ELR (cell line): ENCODE data around the gene COL9A3.
A peak's percentile ranks its signal among the peaks of the same experiment; 100 is the strongest.

Source experiments
- DNase-seq: peaks from one replicate; pipeline ENCODE4 v3.0.0-alpha.2; 2015; ENCODE audit warnings: low read depth

The COL9A3 gene

DNA sequence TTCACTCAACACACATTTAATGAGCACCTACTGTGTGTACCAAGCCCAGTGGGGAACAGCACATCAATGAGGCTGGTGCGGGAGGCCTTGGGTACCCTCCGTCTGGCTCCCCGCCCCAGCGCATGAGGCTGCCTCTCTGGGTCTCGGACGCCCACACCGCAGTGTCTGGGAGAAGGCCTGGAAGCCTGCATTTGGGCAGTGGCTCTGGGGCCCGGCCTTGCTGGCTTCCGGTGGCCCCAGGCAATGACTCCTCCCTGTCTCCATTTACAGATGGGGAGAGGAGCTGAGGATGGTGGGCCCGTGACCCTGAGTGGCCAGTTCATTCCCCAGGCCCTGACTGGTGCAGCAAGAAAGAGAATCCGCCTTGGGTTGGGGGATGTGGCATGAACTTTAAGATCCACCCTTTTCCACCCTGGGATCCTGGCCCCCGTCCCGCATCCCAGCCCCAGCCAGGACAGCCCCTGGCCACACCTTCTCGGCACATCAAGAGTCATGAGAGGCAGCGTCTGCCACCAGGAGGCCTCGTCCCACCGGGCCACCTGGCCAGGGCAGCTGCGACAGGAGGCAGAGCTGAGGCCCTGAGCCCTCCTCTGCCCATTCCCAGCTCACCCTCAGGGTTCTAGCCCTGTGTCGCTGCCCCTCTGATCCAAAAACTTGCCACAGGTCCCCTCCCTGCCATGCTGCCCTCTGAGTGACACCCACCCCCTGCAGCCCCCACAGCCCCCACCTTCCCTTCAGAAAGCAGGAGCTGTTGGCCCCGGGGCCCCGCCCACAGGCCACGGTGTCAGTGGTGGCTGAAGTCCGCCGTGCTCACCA is 38.0 kb upstream of the COL9A3 start:
- DNase-seq = no peak

- DNase-seq = no peak
These were observed 37.5 kb upstream of the COL9A3 start for GRCh38 chr20:62779417-62779685.

DNA sequence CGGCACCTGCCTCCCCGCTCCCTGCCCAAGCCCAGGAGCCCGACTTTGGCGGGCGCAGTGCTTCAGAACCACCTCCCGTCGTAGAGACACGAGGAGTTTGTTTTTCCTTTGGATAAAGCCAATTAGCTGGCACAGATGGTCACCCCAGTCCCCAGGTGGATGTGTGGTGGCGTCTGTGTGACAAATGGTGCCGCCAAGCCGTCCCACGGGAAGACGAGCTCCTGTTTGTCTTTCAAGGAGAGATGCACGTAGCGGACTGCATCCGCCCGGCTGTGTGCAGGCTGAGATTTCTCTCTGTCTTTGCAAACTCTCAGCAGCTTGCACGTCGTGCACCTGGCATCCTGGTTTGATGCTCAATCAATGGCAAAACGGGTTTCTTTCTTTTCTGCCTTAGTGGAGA is 36.6 kb upstream of the COL9A3 start:
- DNase-seq = no peak

DNA sequence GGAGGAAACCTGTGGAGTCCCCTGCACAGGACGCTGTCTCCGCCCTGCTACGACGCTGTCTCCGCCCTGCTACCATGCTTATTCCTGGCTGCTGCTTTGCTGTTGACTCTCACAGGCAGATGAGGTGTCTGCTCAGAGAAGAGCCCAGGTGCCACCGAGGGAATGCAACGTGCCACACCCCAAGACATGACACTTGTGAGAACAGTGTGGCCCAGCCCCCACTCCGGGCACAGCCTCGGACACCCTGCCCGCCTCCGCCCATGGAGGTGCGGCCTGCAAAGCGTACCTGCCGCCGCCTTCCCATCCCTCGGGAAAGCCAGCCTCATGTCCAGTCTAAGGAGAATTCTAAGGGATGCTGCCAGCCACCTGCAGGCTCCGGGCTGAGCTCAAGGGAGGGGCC is 36.2 kb upstream of the COL9A3 start:
- DNase-seq = no peak

- DNase-seq = no peak
These were observed 34.5 kb upstream of the COL9A3 start for GRCh38 chr20:62782149-62782892.

- no peak for DNase-seq
These were observed 34.0 kb upstream of the COL9A3 start for GRCh38 chr20:62782893-62783278.

- DNase-seq = no peak
These were observed 32.4 kb upstream of the COL9A3 start for GRCh38 chr20:62784497-62784896.

GRCh38 chr20:62785393-62785792 is 31.5 kb upstream of the COL9A3 start:
- DNase-seq = no peak

DNA sequence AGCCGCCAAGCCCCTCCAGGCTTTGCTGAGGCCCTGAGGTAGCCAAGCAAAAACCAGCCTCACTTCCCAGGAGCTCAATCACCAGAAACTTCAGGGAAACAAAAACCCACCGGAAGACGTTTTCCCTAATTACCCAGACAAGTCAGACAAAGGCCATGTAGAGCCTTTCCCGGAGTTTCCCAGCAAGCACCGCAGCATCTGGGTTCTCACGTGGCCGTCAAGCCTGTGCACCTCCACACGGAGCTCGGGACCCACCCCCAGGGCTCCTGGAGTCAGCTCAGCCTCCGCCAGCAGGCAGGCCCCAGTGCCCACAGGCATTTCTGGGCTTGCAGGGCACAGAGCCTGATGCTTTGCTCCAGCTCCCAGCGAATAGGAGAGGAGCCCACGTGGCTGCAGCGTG is 30.7 kb upstream of the COL9A3 start:
- DNase-seq = no peak

DNA sequence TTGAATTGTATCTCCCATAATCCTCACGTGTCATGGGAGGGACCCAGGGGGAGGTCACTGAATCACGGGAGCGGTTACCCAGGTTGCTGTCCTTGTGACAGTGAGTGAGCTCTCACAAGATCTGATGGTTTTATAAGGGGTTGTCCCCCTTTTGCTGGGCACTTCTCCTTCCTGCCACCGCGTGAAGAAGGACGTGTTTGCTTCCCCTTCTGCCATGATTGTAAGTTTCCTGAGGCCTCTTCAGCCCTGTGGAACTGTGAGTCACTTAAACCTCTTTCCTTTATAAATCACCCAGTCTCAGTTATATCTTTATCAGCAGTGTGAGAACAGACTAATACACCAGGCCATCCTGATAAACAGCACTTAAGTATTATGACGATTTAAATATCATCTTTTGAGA is 29.5 kb upstream of the COL9A3 start:
- no peak for DNase-seq

DNA sequence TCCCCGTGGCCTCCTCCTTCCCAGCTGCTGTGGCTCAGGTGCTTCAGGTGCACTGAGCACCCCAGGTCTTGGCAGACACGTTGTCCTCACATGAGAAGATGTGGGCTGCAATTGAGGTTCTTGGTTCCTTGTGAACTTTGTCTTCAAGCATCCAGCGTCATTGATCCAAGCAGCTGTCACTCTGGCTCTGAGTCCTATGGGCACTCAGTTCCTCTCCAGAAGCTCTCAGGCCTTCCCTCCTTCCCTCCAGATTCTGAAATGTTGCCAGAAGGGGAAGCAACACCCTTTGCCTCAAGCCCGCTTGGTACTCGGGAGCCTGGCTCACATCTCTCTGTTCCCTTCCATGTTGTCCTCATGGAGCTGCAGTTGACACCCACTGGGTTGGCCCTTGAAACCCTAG is 29.0 kb upstream of the COL9A3 start:
- DNase-seq = no peak

DNA sequence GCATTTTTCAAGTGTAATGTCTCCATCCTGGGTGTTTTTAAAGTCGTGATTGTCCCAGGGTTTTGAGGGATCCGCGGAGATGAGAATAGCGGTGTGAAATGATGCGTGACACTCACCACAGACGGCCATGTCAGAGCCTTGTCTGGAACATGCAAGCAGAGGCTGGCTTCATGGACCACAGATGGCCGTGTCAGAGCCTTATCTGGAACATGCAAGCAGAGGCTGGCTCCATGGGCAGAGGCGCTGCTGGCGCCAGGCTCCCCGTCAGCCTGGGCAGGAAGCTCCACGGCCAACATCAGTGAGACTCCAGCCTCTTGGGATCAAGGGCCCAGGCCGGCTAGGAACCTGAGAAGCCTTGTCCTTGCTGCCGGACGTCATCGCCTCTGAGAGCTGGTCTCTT is 28.2 kb upstream of the COL9A3 start:
- DNase-seq = no peak

- no peak for DNase-seq
These were observed 26.8 kb upstream of the COL9A3 start for GRCh38 chr20:62790075-62790474.

- DNase-seq = peak; percentile 98
These were observed 25.3 kb upstream of the COL9A3 start for GRCh38 chr20:62791301-62792181.

DNA sequence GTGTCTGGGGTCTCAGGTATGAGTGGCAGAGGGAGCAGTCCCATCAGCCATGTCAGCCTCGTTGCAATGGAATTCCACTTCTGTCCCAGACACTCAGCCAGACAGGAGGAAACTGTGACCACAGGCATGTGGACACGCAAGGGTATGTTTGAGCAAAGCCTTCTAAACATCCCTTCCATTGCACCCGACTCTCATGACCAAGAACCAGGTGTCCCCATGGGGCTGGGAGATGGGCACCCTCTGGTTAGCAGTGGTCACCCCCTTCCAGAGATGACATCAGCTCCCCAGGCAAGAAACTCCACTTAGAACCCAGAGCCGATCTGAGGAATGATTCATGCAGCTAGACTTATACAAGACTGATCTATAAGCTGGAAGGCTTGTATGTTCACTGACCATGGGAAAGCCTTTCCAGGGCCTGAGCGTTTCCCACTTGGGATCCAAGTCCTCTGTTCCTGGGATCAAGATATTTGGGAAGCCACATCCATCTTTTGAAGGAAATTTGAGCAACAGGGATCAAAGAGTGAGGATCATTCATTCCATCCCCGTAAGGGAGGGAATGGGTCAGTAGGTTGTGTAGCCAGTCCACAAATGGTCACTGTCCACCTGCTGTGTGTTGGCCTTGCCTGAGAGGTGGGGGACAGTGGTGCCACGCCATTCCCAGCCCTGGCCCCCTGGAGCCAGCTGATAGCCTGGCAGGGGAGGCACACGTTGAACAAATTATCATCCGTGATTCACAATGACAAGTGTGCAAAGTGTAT is 24.5 kb upstream of the COL9A3 start:
- peak; percentile 83 for DNase-seq

GRCh38 chr20:62792940-62793756 is 23.7 kb upstream of the COL9A3 start:
- no peak for DNase-seq

- DNase-seq = no peak
These were observed 23.2 kb upstream of the COL9A3 start for GRCh38 chr20:62793757-62794006.

DNA sequence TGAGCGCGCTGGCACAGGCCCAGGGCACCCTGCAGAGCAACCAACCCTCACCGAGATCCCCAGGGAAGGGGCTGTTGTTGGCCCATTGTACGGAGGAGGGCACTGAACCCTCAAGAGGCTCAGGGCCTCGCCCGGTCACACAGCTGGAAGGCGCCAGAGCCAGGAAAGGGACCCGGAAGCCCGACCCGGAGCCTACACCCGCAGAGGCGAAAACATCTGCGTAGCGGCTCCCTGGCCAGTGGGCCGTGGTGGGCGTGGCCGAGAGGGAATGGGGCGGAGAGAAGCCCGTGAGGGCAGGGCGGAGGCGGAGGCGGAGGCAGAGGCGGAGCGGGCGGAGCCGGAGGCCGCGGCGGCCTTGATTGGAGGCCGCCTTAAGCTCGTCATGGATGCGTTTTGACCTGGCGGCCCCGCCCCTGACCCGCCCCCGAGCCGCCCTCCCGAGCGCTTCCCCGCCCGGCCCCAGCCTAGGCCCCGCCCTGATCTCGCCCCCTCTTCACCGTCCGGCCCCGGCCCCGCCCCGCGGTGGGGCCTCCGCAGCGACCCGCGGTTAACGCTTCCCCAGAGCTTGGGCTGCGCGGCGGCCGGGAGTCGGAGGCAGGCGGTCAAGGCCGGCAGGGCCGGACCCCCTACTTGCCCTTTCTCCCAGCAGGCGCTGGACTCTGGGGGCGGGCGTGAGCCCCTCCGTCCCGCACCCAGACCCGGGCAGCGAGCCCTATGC is 22.7 kb upstream of the COL9A3 start:
- DNase-seq = peak; percentile 99

GRCh38 chr20:62795023-62795761 is 21.7 kb upstream of the COL9A3 start:
- peak; percentile 77 for DNase-seq
